ENCODE results near the gene FAM120B. TPM values are rescaled to one million over a fixed set of nuclear protein-coding genes. Genes with fewer than 3 reads are reported as not detected.

FAM120B gene
- total RNA-seq, 1 donor from 2014 or later = 9.9 TPM

- TF ChIP-seq, protein P1, sequence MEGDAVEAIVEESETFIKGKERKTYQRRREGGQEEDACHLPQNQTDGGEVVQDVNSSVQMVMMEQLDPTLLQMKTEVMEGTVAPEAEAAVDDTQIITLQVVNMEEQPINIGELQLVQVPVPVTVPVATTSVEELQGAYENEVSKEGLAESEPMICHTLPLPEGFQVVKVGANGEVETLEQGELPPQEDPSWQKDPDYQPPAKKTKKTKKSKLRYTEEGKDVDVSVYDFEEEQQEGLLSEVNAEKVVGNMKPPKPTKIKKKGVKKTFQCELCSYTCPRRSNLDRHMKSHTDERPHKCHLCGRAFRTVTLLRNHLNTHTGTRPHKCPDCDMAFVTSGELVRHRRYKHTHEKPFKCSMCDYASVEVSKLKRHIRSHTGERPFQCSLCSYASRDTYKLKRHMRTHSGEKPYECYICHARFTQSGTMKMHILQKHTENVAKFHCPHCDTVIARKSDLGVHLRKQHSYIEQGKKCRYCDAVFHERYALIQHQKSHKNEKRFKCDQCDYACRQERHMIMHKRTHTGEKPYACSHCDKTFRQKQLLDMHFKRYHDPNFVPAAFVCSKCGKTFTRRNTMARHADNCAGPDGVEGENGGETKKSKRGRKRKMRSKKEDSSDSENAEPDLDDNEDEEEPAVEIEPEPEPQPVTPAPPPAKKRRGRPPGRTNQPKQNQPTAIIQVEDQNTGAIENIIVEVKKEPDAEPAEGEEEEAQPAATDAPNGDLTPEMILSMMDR (IDR thresholded peaks at IDR 0.05) = no peak
- Histone ChIP-seq H3K9me3 (no peaks in the 10 kb centered on the region), H3K4me3 (peak within 1 kb of the TSS; percentile 85 to 87), H3K27ac (peak within 1 kb of the TSS in 1 of 2 donors; percentile 44), H3K4me1 (peaks cover 5 to 41% of the 10 kb centered on the region in 2 donors), H3K36me3 (no peaks in the 10 kb centered on the region), H3K27me3 (peaks cover 28% of the 10 kb centered on the region)
- peak in 1 of 2 donors; percentile 74 for DNase-seq (ENCODE audit: low spot score in 2 of 2)
- intact Hi-C loops (cut with DNase I) = loop anchor here (5.0 kb wide), 1 partner anchor 123 kb away; no protein-coding TSS in a partner anchor
Observed at GRCh38 chr6:170290296-170291128, 16.0 kb upstream of the FAM120B start, which contains the start of gene DLL1. Gene DLL1 (minus strand): TSS chr6:170291078. CDS start chr6:170290139, 939 bp downstream.

- TF ChIP-seq, protein P1 (IDR thresholded peaks at IDR 0.05) = no peak
- H3K4me1 ChIP-seq = peaks cover 15 to 49% of the 10 kb centered on the region in 2 donors
Observed at GRCh38 chr6:170291271-170292110, 15.1 kb upstream of the FAM120B start.

DNA sequence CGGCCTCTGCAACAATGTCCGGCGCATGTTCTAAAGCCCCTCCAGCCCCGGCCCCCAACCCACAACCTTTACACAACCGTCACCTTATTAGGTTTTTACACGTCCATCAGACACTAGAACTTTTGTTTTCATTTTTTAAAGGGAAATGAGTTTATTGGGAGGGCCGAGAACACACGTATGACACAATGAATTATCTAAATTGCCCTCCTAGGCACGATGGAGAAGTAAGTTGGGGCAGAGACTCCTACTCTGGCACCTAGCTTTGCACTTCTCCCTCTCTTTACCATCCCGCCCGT lies 14.5 kb upstream of the FAM120B start:
- peaks cover 18 to 51% of the 10 kb centered on the region in 2 donors for H3K4me1 ChIP-seq
- no peaks in the 10 kb centered on the region for H3K9me3 ChIP-seq
- no peaks in the 10 kb centered on the region for H3K36me3 ChIP-seq
- peaks cover 43% of the 10 kb centered on the region for H3K27me3 ChIP-seq
- no peak overlapping the region for H3K27ac ChIP-seq
- TF ChIP-seq, protein P1 (IDR thresholded peaks at IDR 0.05) = peak in 1 of 3 experiments; percentile 4
- intact Hi-C loops (cut with DNase I) = loop anchor here (5.0 kb wide), 1 partner anchor 125 kb away; no protein-coding TSS in a partner anchor
- peak overlapping the region; percentile 85 to 87 for H3K4me3 ChIP-seq
- DNase-seq (ENCODE audit: low spot score in 2 of 2) = no peak

More at GRCh38 chr6:170291271-170292110, 15.1 kb upstream of the FAM120B start:
- peak overlapping the region; percentile 85 to 87 for H3K4me3 ChIP-seq
- H3K36me3 ChIP-seq = no peaks in the 10 kb centered on the region
- H3K27ac ChIP-seq = no peak overlapping the region
- H3K27me3 ChIP-seq = peaks cover 37% of the 10 kb centered on the region
- peak in 1 of 2 donors; percentile 74 for DNase-seq (ENCODE audit: low spot score in 2 of 2)
- no peaks in the 10 kb centered on the region for H3K9me3 ChIP-seq
- intact Hi-C loops (cut with DNase I) = loop anchor here (5.0 kb wide), 1 partner anchor 124 kb away; no protein-coding TSS in a partner anchor

DNA sequence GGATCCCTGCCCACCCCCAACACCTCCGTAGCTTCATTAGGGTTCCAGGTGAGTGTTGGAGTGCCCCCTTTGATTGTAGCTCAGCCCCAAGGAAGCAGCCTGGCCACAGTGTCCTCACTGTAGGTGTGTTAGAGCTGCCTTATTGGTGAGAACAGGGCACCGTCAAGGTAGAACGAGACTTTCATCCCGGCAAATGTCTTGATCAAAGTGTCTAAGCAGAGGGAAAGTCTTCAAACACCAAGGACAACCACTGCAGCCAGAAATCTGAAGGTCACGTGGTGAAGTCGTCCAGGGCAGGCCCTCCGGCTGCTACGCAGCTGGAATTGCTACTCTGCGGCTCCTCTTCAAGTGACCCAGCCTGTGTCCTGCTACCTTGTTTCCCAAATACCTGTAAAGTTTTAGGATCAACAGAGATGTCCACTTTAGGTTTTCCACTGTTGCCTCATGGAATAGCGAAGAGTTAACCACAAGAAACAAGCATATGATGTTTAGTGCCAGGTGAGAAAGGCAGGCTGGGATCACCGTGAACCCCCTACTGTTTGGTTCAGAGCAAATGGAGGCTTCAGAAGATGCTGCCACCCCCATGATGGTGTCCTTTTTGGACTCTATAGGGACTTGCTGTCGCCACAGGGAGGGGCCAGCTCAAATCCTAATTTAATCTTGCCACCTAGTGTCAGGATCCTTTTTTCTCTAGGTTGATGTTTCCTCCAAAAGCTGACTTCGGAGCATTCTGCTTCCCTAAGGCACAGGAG lies 14.0 kb upstream of the FAM120B start:
- intact Hi-C loops (cut with DNase I) = loop anchor here (5.0 kb wide), 1 partner anchor 125 kb away; no protein-coding TSS in a partner anchor
- DNase-seq (ENCODE audit: low spot score in 2 of 2) = peak in 1 of 2 donors; percentile 61

More for the DNA sequence above, 14.0 kb upstream of the FAM120B start:
- TF ChIP-seq, protein P1 (IDR thresholded peaks at IDR 0.05) = no peak
- Histone ChIP-seq H3K27me3 (peaks cover 46% of the 10 kb centered on the region), H3K9me3 (no peaks in the 10 kb centered on the region), H3K27ac (no peak overlapping the region), H3K4me1 (peaks cover 18 to 51% of the 10 kb centered on the region in 2 donors), H3K4me3 (peak overlapping the region; percentile 85 to 87), H3K36me3 (no peaks in the 10 kb centered on the region)

All from ascending aorta (tissue), 2 donors.